H9 (cell line): ENCODE data around the gene PASD1. TPM values are rescaled to one million over a fixed set of nuclear protein-coding genes. Genes with fewer than 3 reads are reported as not detected.

ENCODE experiments used
- DNase-seq: peaks from one replicate; pipeline ENCODE4 v3.0.0-alpha.2; 2017
- H2AFZ ChIP-seq: one replicate; pipeline ENCODE4 v1.6.1; 2013; ENCODE audit warnings: mild to moderate bottlenecking, low read length, control low read depth, moderate library complexity
- H2AK5ac ChIP-seq: 2 replicates; pipeline ENCODE4 v1.6.1; 2013; ENCODE audit warnings: low read length, control low read depth, mixed read lengths; ENCODE audit not compliant: insufficient read length
- H2BK120ac ChIP-seq: one replicate; pipeline ENCODE4 v1.6.1; 2013; ENCODE audit warnings: low read depth, mild to moderate bottlenecking, low read length, control low read depth, inconsistent platforms; ENCODE audit not compliant: poor library complexity, severe bottlenecking
- H2BK12ac ChIP-seq: 2 replicates; pipeline ENCODE4 v1.6.1; 2013; ENCODE audit warnings: low read length, control low read depth, mixed read lengths, low read depth; ENCODE audit not compliant: insufficient read length
- H2BK15ac ChIP-seq: 2 replicates; pipeline ENCODE4 v1.6.1; 2013; ENCODE audit warnings: low read depth, low read length, control low read depth
- H2BK20ac ChIP-seq: one replicate; pipeline ENCODE4 v1.6.1; 2013; ENCODE audit warnings: low read depth, mild to moderate bottlenecking, low read length, control low read depth, inconsistent platforms; ENCODE audit not compliant: poor library complexity, severe bottlenecking
- H2BK5ac ChIP-seq: 2 replicates; pipeline ENCODE4 v1.6.1; 2013; ENCODE audit warnings: low read length, control low read depth, mixed read lengths; ENCODE audit not compliant: insufficient read length
- H3K14ac ChIP-seq: 2 replicates; pipeline ENCODE4 v1.6.1; 2013; ENCODE audit warnings: low read length, control low read depth; ENCODE audit not compliant: insufficient read depth
- H3K18ac ChIP-seq: 2 replicates; pipeline ENCODE4 v1.6.1; 2013; ENCODE audit warnings: low read depth, mild to moderate bottlenecking, mixed read lengths, low read length, control low read depth; ENCODE audit not compliant: insufficient read length
- H3K23ac ChIP-seq: 2 replicates; pipeline ENCODE4 v1.6.1; 2013; ENCODE audit warnings: low read length, control low read depth, mixed read lengths, low read depth; ENCODE audit not compliant: insufficient read length
- H3K23me2 ChIP-seq: 2 replicates; pipeline ENCODE4 v1.6.1; 2013; ENCODE audit warnings: low read depth, mild to moderate bottlenecking, mixed read lengths, low read length, control low read depth; ENCODE audit not compliant: insufficient read length, poor library complexity, severe bottlenecking
- H3K27ac ChIP-seq: 2 replicates; pipeline ENCODE4 v1.5.1; 2013; ENCODE audit warnings: low read length, control low read depth, mixed read lengths, low read depth; ENCODE audit not compliant: insufficient read length
- H3K27me3 ChIP-seq: 2 replicates; pipeline ENCODE4 v1.6.1; 2013; ENCODE audit warnings: low read length, control low read depth, inconsistent platforms; ENCODE audit not compliant: insufficient read depth
- H3K4ac ChIP-seq: 2 replicates; pipeline ENCODE4 v1.6.1; 2013; ENCODE audit warnings: low read depth, mild to moderate bottlenecking, control low read depth, inconsistent platforms, low read length, moderate library complexity
- H3K4me1 ChIP-seq: 2 replicates; pipeline ENCODE4 v1.6.1; 2013; ENCODE audit warnings: low read length, control low read depth, inconsistent platforms; ENCODE audit not compliant: insufficient read depth
- H3K4me2 ChIP-seq: 2 replicates; pipeline ENCODE4 v1.6.1; 2013; ENCODE audit warnings: low read length, control low read depth, mixed read lengths; ENCODE audit not compliant: insufficient read length, insufficient read depth
- H3K56ac ChIP-seq: 2 replicates; pipeline ENCODE4 v1.6.1; 2013; ENCODE audit warnings: low read depth, mild to moderate bottlenecking, mixed read lengths, low read length, control low read depth; ENCODE audit not compliant: insufficient read length
- H3K79me1 ChIP-seq: 2 replicates; pipeline ENCODE4 v1.6.1; 2013; ENCODE audit warnings: low read depth, mild to moderate bottlenecking, moderate library complexity, low read length, control low read depth, inconsistent platforms; ENCODE audit not compliant: insufficient read depth, poor library complexity, severe bottlenecking
- H3K79me2 ChIP-seq: 2 replicates; pipeline ENCODE4 v1.6.1; 2013; ENCODE audit warnings: low read length, control low read depth, inconsistent platforms; ENCODE audit not compliant: insufficient read depth
- H3K9ac ChIP-seq: 2 replicates; pipeline ENCODE4 v1.6.1; 2013; ENCODE audit warnings: low read length, control low read depth, mixed read lengths; ENCODE audit not compliant: insufficient read length; ENCODE audit errors: extremely low read depth
- H3K9me3 ChIP-seq: one replicate; pipeline ENCODE4 v1.6.1; 2013; ENCODE audit warnings: low read depth, low read length, inconsistent platforms; ENCODE audit not compliant: control insufficient read depth
- H3T11ph ChIP-seq: one replicate; pipeline ENCODE4 v1.6.1; 2013; ENCODE audit warnings: mild to moderate bottlenecking, low read length, control low read depth, inconsistent platforms
- H4K20me1 ChIP-seq: one replicate; pipeline ENCODE4 v1.6.1; 2013; ENCODE audit not compliant: control insufficient read depth, insufficient read length, insufficient read depth
- H4K5ac ChIP-seq: 2 replicates; pipeline ENCODE4 v1.6.1; 2013; ENCODE audit warnings: low read depth, mild to moderate bottlenecking, mixed read lengths, low read length, control low read depth; ENCODE audit not compliant: insufficient read length
- H4K8ac ChIP-seq: replicated peaks from 2 replicates; pipeline ENCODE4 v1.6.1; 2013; ENCODE audit warnings: low read length, control low read depth, mixed read lengths, low read depth; ENCODE audit not compliant: insufficient read length
- H4K91ac ChIP-seq: 2 replicates; pipeline ENCODE4 v1.6.1; 2013; ENCODE audit warnings: low read depth, mild to moderate bottlenecking, moderate library complexity, mixed read lengths, low read length, control low read depth; ENCODE audit not compliant: insufficient read length
- H3K27ac Mint-ChIP-seq, 3 experiments: 2 replicates in 2 of 3; 3 replicates in 1 of 3; pipeline ENCODE4 v1.8.0; 2020 to 2021; ENCODE audit warnings: mixed read lengths in 3 of 3, mild to moderate bottlenecking in 1 of 3, moderate library complexity in 1 of 3
- H3K27me3 Mint-ChIP-seq: 2 replicates; pipeline ENCODE4 v1.8.0; 2021; ENCODE audit warnings: low read depth, mild to moderate bottlenecking, moderate library complexity, mixed read lengths
- H3K36me3 Mint-ChIP-seq, 3 experiments: 2 replicates in 2 of 3; 3 replicates in 1 of 3; pipeline ENCODE4 v1.8.0; 2020 to 2021; ENCODE audit warnings: low read depth in 3 of 3, mixed read lengths in 3 of 3; ENCODE audit not compliant: insufficient read depth in 1 of 3
- H3K4me1 Mint-ChIP-seq, 2 experiments: 2 replicates each; pipeline ENCODE4 v1.8.0; 2020; ENCODE audit warnings: mixed read lengths in 2 of 2
- H3K4me3 Mint-ChIP-seq, 2 experiments: 2 replicates in 1 of 2; 3 replicates in 1 of 2; pipeline ENCODE4 v1.8.0; 2020 to 2021; ENCODE audit warnings: mild to moderate bottlenecking in 2 of 2, mixed read lengths in 2 of 2, moderate library complexity in 1 of 2
- H3K9me3 Mint-ChIP-seq, 2 experiments: 2 replicates in 1 of 2; 3 replicates in 1 of 2; pipeline ENCODE4 v1.8.0; 2020; ENCODE audit warnings: mild to moderate bottlenecking in 2 of 2, mixed read lengths in 2 of 2, moderate library complexity in 1 of 2
- CTCF ChIP-seq: fragments of 200-600 bp; sonication (generic); conservative IDR thresholded peaks from 3 replicates; pipeline ENCODE4 v1.8.0; 2021; ENCODE audit warnings: antibody characterized with exemption, mild to moderate bottlenecking
- WGBS: extraction: QIAGEN DNeasy Blood & Tissue Kit; methylation state at CpG from one replicate; pipeline ENCODE4 v1.1.7; 2013; ENCODE audit warnings: missing lambda C conversion rate, low lambda C conversion rate, mixed read lengths; ENCODE audit not compliant: insufficient read length; ENCODE audit errors: extremely low coverage; 5-methylcytosine and 5-hydroxymethylcytosine counted together
- total RNA-seq: library from RNA; stranded (reverse); gene quantifications from 2 replicates; pipeline ENCODE4 v1.2.1, GENCODE V29; 2021

The PASD1 gene
- total RNA-seq, 1 experiment from 2014 or later, result not detected

GRCh38 chrX:151634937-151635336, 71.5 kb downstream of the PASD1 start:
- Mint-ChIP-seq H3K27me3 (no peaks in the 10 kb centered on the region), H3K4me1 (peaks cover 0 to 2% of the 10 kb centered on the region in 2 experiments; a peak in 1 of 4 replicates), H3K36me3 (no peaks in the 10 kb centered on the region), H3K27ac (no peak overlapping the region), H3K4me3 (no peak overlapping the region), H3K9me3 (peaks cover 49 to 58% of the 10 kb centered on the region in 2 experiments)
- peaks cover 38% of the 10 kb centered on the region for H3K9me3 ChIP-seq
- no peak overlapping the region for H3K18ac ChIP-seq
- H3K23me2 ChIP-seq, result no peaks in the 10 kb centered on the region
- H2BK20ac ChIP-seq, result no peak overlapping the region
- no peak overlapping the region for H2BK12ac ChIP-seq
- H3T11ph ChIP-seq, result no peak overlapping the region
- H2BK120ac ChIP-seq, result no peak overlapping the region
- no peaks in the 10 kb centered on the region for H3K4me1 ChIP-seq
- H3K27me3 ChIP-seq, result no peaks in the 10 kb centered on the region
- no peak overlapping the region for H4K91ac ChIP-seq
- H2BK15ac ChIP-seq, result no peak overlapping the region
- no peak overlapping the region for H3K9ac ChIP-seq
- H4K20me1 ChIP-seq, result no peaks in the 10 kb centered on the region
- H3K27ac ChIP-seq, result no peak overlapping the region
- no peak overlapping the region for H3K56ac ChIP-seq
- H2AFZ ChIP-seq, result no peak overlapping the region
- no peaks in the 10 kb centered on the region for H3K79me1 ChIP-seq
- no peak overlapping the region for H3K23ac ChIP-seq
- no peak overlapping the region for H3K4me2 ChIP-seq
- no peak overlapping the region for H2AK5ac ChIP-seq
- no peak for TF ChIP-seq CTCF
- no CpG with 5 or more reads among the region's 1 CpG for WGBS
- no peak for DNase-seq
- H4K8ac ChIP-seq, result no peak overlapping the region
- no peak overlapping the region for H4K5ac ChIP-seq
- H2BK5ac ChIP-seq, result no peak overlapping the region
- H3K79me2 ChIP-seq, result no peaks in the 10 kb centered on the region
- no peak overlapping the region for H3K4ac ChIP-seq
- H3K14ac ChIP-seq, result no peak overlapping the region
